OCI-M2 (cell line): ENCODE results near the gene MYO5B.

Experiments used
- DNase-seq: peaks from one replicate; lab custom pipeline; 2025; ENCODE audit not compliant: unreplicated experiment; lab: John Stamatoyannopoulos, UW

Gene MYO5B

DNA sequence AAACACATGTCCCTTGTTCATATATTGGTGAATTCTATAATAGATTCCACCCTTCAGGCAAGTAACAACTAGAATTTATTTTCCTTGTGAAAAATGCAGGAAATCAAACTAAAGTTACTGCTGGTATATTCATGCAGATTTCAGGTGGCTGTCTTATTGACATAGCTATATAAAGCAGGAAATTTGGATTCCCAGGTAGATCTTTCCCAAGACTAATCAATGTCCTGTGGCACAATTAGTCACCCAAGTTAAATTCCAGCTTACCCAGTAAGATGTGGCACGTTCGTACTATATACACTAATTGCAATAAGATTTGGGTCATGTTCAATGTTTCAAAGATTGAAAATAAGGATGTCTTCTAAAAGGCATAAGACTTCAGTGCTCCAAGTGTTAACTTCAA, 42.0 kb downstream of the MYO5B start:
- DNase-seq, result no peak

GRCh38 chr18:50151926-50152325, 43.0 kb downstream of the MYO5B start:
- no peak for DNase-seq

GRCh38 chr18:50144540-50144939, 50.4 kb downstream of the MYO5B start:
- no peak for DNase-seq

- no peak for DNase-seq
These were observed 51.1 kb downstream of the MYO5B start for GRCh38 chr18:50143886-50144285.

GRCh38 chr18:50143294-50143693, 51.7 kb downstream of the MYO5B start:
- DNase-seq, result no peak

GRCh38 chr18:50142441-50143120, 52.4 kb downstream of the MYO5B start:
- DNase-seq, result no peak

GRCh38 chr18:50138181-50139064, 56.5 kb downstream of the MYO5B start:
- no peak for DNase-seq

DNA sequence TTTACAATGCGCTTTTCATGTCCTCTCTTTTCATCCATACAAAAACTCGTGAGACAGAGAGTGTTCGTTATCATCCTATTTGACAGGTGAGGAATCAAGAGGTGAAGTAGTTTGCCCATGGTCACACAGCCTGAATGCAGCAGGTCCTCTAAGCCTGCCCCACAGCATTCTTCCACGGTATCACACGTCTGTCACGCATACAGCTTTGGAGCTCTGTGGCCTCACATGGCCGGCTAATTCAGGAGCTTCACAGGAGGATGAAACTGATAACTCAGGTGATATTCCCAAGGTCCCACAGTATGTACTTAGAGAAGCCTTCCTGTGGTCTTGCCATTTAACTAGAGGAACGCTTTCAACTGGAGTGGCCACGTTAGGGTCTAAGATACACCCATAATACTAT, 59.0 kb downstream of the MYO5B start:
- DNase-seq, result no peak

DNA sequence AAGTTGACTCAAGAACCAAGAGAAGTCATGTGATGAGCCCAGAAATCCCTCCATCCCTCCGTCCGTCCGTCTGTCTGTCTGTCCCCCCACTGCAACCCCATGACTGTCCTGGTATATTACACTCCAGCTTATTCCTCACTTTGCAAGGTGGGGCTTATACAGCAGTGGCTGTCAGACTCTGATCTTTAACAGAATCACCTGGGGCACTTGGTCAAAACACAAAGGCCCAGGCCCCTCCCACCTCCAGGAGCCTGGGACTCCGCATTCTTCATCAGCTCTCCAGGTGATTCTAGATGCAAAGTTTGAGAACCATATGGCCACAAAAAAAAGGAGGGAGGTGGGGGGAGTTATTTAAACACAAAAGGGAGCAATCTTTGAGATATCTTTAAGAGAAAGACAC, 61.4 kb downstream of the MYO5B start:
- no peak for DNase-seq

DNA sequence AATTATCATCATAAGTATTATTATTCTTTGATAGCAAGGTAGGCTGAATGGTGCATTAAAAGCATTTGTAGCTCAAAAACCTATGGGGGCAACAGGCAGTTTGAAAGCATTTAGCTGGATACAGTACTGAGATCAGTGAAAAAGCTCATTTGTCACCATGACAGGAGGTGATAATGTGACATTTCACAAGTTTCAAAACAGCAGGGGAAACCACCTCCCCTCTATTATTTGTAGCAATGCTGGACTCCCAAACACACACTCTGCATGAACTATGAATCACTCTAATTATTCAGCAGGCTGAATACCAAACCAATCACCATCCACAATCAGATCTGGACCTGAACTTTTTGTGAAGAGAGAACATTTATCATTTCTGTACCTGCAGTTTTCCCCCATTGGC, 63.4 kb downstream of the MYO5B start:
- no peak for DNase-seq

- DNase-seq, result no peak
These were observed 66.3 kb downstream of the MYO5B start for GRCh38 chr18:50128506-50129271.

DNA sequence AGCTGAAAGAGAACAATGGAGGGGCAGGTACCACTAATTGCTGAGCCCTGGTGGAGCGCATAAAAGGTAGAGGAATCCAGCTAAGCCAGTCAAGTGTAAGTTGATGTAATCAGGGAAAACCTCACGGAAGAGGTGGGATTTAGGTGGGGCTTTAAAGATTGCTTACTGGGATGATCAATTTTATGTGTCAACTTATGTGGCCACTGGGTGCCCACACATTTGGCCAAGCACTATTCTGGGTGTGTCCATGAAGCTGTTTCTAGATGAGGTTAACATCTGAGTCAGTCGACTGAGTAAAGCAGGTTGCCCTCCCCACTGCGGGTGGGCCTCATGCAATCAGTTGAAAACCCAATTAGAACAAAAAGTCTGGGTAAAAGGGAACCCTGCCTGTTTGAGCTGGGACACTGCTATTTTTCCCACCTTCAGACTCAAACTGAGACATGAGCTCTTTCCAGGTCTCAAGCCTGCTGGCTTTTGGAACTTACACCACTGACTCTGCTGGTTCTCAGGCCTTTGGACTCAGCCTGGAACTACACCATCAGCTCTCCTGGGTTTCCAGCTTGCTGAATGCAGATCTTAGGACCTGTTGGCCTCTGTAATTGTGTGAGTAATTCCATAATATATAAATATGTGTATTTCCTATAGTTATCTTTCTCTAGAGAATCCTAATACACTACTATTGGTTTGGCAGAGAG, 67.3 kb downstream of the MYO5B start:
- DNase-seq, result no peak

- DNase-seq, result no peak
These were observed 68.5 kb downstream of the MYO5B start for GRCh38 chr18:50126471-50126870.

DNA sequence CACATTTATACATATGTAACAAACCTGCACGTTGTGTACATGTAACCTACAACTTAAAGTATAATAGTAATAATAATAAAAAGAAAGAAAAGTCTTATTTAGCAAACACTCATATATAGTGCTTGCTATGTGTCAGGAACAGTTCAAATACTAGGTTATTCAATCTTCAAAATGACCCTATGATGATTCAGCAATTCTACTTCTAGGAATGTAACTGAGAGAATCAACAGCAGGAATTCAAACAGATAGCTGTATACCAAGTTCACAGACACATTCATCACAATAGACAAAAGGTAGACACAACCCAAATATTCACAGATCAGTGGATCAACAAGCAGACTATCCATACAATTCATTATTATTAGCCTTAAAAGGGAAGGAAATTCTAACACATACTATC, 69.5 kb downstream of the MYO5B start:
- no peak for DNase-seq

DNA sequence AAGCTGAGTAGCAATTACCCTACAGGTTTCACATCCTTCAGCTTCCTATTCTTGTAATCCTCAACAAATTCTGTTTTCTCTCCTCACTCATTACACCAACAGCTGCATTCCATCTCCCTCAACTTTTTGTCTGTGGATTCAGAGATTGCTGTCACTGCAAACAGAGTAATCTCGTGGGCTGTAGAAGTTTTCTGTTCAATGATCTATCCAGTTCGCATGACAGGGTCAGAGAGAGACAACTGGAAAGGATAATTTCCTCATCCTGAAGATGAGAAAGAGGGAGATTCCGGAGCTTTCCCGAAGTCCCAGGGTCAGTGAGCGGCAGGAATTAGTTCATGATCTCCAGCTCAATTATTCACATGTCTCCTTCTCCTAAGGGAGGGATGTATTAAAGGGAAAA, 75.7 kb downstream of the MYO5B start:
- DNase-seq, result no peak

- DNase-seq, result no peak
These were observed 77.1 kb downstream of the MYO5B start for GRCh38 chr18:50117863-50118262.

DNA sequence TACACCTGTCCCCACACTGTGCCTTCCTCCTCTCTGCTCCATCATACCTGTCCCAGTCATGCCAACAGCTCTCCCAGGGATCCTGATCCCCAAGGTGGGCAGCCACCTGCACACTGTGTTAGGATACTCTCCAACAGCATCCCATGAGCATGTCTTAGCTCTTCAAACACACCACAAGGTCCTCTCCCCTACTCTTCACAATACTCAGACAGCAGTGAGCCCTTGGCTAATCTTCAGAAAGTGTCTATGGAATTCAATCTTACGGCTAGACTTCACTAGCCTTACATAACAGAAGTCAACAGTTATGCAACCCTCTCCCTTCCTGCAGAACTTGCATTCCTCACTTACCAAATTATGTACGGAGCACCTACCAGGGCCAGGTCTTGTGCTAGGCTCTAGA, 79.9 kb downstream of the MYO5B start:
- no peak for DNase-seq

DNA sequence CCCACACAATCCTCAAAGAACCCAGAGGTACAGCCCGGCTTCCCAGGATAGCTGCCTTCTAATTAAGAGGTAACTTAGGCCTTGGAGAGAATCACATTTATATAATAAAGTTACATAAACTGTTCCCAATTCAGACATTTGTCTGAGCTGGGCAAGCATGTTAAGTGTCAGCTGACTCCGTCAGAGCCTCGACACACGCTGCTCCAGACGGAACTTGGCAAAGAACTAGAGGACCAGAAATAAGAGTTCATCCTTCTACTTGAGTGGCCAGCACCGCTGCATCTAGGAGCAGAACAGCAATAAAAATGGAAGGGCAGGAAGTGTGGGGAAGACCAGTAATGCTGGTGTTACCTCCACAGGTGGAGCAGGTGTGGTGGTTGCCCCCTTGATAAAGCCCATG, 80.5 kb downstream of the MYO5B start:
- no peak for DNase-seq

DNA sequence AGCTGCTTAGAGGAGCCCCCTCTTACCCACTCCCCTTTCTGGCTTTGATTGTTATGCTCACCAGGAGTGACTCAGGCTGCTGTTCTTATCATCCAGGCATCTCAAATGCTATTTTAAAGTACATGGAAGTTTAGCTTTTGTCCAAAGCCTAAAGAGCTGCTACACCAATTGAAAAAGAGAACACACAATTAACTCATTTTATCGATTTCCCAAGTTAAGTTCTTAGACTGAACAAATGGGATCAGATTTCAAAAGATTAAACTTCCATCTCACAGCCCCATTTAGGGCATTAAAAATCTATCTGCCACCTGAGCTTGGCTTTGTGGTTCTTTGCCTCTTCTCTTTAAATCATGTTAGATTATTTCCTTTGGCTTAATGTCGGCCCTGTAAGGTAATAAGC, 81.2 kb downstream of the MYO5B start:
- DNase-seq, result no peak

DNA sequence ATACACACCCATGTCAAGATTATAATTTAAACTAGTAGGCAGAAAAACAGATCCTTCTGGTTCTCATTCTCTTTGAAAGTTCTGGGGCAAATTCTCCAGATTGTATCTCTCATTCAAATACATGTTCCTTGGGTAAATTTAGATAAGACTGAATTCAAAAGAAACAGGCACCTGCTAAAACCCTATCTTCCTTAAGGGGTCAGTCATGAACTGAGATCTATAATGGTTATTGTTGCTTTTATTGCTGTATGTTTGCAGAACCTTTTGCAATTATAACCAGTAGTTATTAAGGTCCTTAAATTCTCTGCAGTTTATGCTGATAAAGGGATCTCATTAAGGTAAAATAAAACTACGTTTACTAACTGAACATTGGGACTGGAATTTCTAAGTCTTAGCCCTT, 83.5 kb downstream of the MYO5B start:
- DNase-seq, result no peak

DNA sequence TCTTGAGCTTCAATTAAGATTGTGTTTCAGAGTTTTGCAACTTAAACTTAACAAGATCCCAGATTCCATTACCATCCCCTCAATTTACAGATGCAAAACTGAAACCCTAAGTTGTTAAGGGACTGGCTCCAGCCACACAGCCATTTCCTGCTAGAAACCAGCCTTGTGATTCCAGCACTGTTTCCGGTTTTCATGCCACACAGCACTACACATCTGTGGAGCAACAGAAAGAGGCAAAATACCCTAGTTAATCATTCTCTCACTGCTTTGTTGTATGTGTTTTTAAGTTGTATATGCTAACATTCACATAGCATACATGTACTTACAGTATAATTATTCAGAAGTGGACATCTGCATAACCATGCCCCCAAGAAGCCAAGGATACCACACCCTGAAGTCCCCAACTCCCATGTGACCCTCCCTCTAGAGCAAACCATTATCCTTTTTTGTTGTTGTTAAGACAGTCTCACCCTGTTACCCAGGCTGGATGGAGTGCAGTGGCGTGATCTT, 87.4 kb downstream of the MYO5B start:
- DNase-seq, result no peak
